HEK293 (cell line): Measurements from ENCODE around the gene POLR3E.

Experiments
- CTCF ChIA-PET: fragments of 350-600 bp; formaldehyde crosslinking; extraction: SDS; loops from one replicate; lab custom pipeline; 2021; ENCODE audit warnings: antibody characterized with exemption; lab: Yijun Ruan, JAX
- POLR2A ChIA-PET: fragments of 300-600 bp; formaldehyde crosslinking; extraction: SDS; loops from one replicate; lab custom pipeline; 2020; ENCODE audit warnings: antibody characterized with exemption, inconsistent platforms; lab: Yijun Ruan, JAX
- H3K27ac ChIP-seq: fragments of 200-500 bp; sonication (Bioruptor generic); 2 replicates; pipeline ENCODE4 v1.5.1; 2014; ENCODE audit warnings: low read depth, low read length, control low read depth, inconsistent platforms; ENCODE audit errors: extremely low read depth
- H3K36me3 ChIP-seq, 2 experiments: fragments of 200-500 bp in 1 of 2; sonication (Bioruptor generic) in 1 of 2; 1 replicate in 1 of 2; 2 replicates in 1 of 2; pipeline ENCODE4 v1.5.1; 2014 to 2017; ENCODE audit warnings: inconsistent platforms in 2 of 2, low read length in 2 of 2; ENCODE audit not compliant: control insufficient read depth in 2 of 2, insufficient read depth in 1 of 2
- H3K4me1 ChIP-seq: fragments of 200-500 bp; sonication (Bioruptor generic); 2 replicates; pipeline ENCODE4 v1.5.1; 2014; ENCODE audit warnings: mild to moderate bottlenecking, low read length, inconsistent platforms; ENCODE audit not compliant: control insufficient read depth, insufficient read depth
- H3K4me3 ChIP-seq: 2 replicates; pipeline ENCODE4 v1.5.1; 2011; ENCODE audit warnings: low read depth, mild to moderate bottlenecking, control low read depth, low read length, moderate library complexity
- H3K9me3 ChIP-seq: fragments of 200-500 bp; sonication (Bioruptor generic); 2 replicates; pipeline ENCODE4 v1.5.1; 2014; ENCODE audit warnings: low read depth, low read length, inconsistent platforms; ENCODE audit not compliant: control insufficient read depth, insufficient read depth
- GLIS2 ChIP-seq: fragments of 450-650 bp; formaldehyde crosslinking; IDR thresholded peaks from 2 replicates; pipeline ENCODE4 v1.5.1; 2016; ENCODE audit warnings: missing biosample characterization, missing genetic modification characterization
- INSM2 ChIP-seq: fragments of 450-650 bp; formaldehyde crosslinking; IDR thresholded peaks from 2 replicates; pipeline ENCODE4 v1.5.1; 2016; ENCODE audit warnings: missing biosample characterization, missing genetic modification characterization
- SP2 ChIP-seq: fragments of 450-650 bp; formaldehyde crosslinking; IDR thresholded peaks from 2 replicates; pipeline ENCODE4 v1.5.1; 2016; ENCODE audit warnings: missing biosample characterization, missing genetic modification characterization
- WT1 ChIP-seq: fragments of 450-650 bp; formaldehyde crosslinking; IDR thresholded peaks from 2 replicates; pipeline ENCODE4 v1.5.1; 2016; ENCODE audit warnings: missing biosample characterization, missing genetic modification characterization
- YY1 ChIP-seq: fragments of 450-650 bp; formaldehyde crosslinking; IDR thresholded peaks from 2 replicates; pipeline ENCODE4 v1.5.1; 2018; ENCODE audit warnings: missing biosample characterization, missing genetic modification characterization
- ZBTB48 ChIP-seq: fragments of 450-650 bp; formaldehyde crosslinking; IDR thresholded peaks from 2 replicates; pipeline ENCODE4 v1.5.1; 2016; ENCODE audit warnings: missing biosample characterization, missing genetic modification characterization
- ZNF114 ChIP-seq: fragments of 450-650 bp; formaldehyde crosslinking; IDR thresholded peaks from 2 replicates; pipeline ENCODE4 v1.5.0; 2017; ENCODE audit warnings: missing biosample characterization, missing genetic modification characterization
- ZNF138 ChIP-seq: fragments of 450-650 bp; formaldehyde crosslinking; IDR thresholded peaks from 2 replicates; pipeline ENCODE4 v1.5.1; 2016; ENCODE audit warnings: missing biosample characterization, missing genetic modification characterization, borderline replicate concordance
- ZNF146 ChIP-seq: fragments of 450-650 bp; formaldehyde crosslinking; IDR thresholded peaks from 2 replicates; pipeline ENCODE4 v1.5.1; 2016; ENCODE audit warnings: missing biosample characterization, missing genetic modification characterization
- ZNF221 ChIP-seq: fragments of 450-650 bp; formaldehyde crosslinking; IDR thresholded peaks from 2 replicates; pipeline ENCODE4 v1.5.1; 2017; ENCODE audit warnings: missing biosample characterization, missing genetic modification characterization, borderline replicate concordance
- ZNF341 ChIP-seq: fragments of 450-650 bp; formaldehyde crosslinking; IDR thresholded peaks from 2 replicates; pipeline ENCODE4; 2016; ENCODE audit warnings: low read depth, missing biosample characterization, missing genetic modification characterization
- ZNF362 ChIP-seq: fragments of 450-650 bp; formaldehyde crosslinking; IDR thresholded peaks from 2 replicates; pipeline ENCODE4 v1.5.1; 2016; ENCODE audit warnings: missing biosample characterization, missing genetic modification characterization
- ZNF37A ChIP-seq: fragments of 450-650 bp; IDR thresholded peaks from 2 replicates; pipeline ENCODE4 v1.5.1; 2018; ENCODE audit warnings: missing biosample characterization, missing genetic modification characterization
- ZNF596 ChIP-seq: fragments of 450-650 bp; IDR thresholded peaks from 2 replicates; pipeline ENCODE4 v1.5.0; 2018; ENCODE audit warnings: missing biosample characterization, mild to moderate bottlenecking, missing genetic modification characterization, moderate library complexity
- ZNF785 ChIP-seq: fragments of 450-650 bp; formaldehyde crosslinking; IDR thresholded peaks from 2 replicates; pipeline ENCODE4 v1.5.1; 2016; ENCODE audit warnings: missing biosample characterization, missing genetic modification characterization
- ZNF837 ChIP-seq: fragments of 450-650 bp; formaldehyde crosslinking; IDR thresholded peaks from 2 replicates; pipeline ENCODE4 v1.5.1; 2016; ENCODE audit warnings: missing biosample characterization, missing genetic modification characterization
- TF ChIP-seq, protein P1 (sequence below): fragments of 450-650 bp; formaldehyde crosslinking; IDR thresholded peaks from 2 replicates; pipeline ENCODE4 v1.5.1; 2017; ENCODE audit warnings: missing biosample characterization, missing genetic modification characterization
- TF ChIP-seq, protein P2 (sequence below): fragments of 450-650 bp; formaldehyde crosslinking; IDR thresholded peaks from 2 replicates; pipeline ENCODE4 v1.5.1; 2017; ENCODE audit warnings: missing biosample characterization, missing genetic modification characterization
- TF ChIP-seq, protein P3 (sequence below): fragments of 450-650 bp; formaldehyde crosslinking; IDR thresholded peaks from 2 replicates; pipeline ENCODE4 v1.5.1; 2017; ENCODE audit warnings: missing biosample characterization, missing genetic modification characterization

The POLR3E gene

GRCh38 chr16:22326369-22326652 lies 29.1 kb downstream of the POLR3E start:
- TF ChIP-seq ZNF138 (tag by site-specific recombination) (no peak), WT1 (tag by site-specific recombination) (no peak), ZNF114 (no peak), ZBTB48 (tag by site-specific recombination) (no peak), ZNF362 (no peak), ZNF221 (tag by site-specific recombination) (no peak), ZNF837 (tag by site-specific recombination) (no peak), ZNF596 (tag by site-specific recombination) (no peak), ZNF37A (tag by site-specific recombination) (no peak), GLIS2 (no peak), SP2 (tag by site-specific recombination) (no peak), ZNF341 (tag by site-specific recombination) (no peak), YY1 (tag by site-specific recombination) (no peak), ZNF785 (tag by site-specific recombination) (no peak), INSM2 (no peak), ZNF146 (tag by site-specific recombination) (no peak)
- TF ChIP-seq, protein P1, sequence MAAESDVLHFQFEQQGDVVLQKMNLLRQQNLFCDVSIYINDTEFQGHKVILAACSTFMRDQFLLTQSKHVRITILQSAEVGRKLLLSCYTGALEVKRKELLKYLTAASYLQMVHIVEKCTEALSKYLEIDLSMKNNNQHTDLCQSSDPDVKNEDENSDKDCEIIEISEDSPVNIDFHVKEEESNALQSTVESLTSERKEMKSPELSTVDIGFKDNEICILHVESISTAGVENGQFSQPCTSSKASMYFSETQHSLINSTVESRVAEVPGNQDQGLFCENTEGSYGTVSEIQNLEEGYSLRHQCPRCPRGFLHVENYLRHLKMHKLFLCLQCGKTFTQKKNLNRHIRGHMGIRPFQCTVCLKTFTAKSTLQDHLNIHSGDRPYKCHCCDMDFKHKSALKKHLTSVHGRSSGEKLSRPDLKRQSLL (tag by site-specific recombination) = no peak
- TF ChIP-seq, protein P2, sequence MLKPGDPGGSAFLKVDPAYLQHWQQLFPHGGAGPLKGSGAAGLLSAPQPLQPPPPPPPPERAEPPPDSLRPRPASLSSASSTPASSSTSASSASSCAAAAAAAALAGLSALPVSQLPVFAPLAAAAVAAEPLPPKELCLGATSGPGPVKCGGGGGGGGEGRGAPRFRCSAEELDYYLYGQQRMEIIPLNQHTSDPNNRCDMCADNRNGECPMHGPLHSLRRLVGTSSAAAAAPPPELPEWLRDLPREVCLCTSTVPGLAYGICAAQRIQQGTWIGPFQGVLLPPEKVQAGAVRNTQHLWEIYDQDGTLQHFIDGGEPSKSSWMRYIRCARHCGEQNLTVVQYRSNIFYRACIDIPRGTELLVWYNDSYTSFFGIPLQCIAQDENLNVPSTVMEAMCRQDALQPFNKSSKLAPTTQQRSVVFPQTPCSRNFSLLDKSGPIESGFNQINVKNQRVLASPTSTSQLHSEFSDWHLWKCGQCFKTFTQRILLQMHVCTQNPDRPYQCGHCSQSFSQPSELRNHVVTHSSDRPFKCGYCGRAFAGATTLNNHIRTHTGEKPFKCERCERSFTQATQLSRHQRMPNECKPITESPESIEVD = no peak
- TF ChIP-seq, protein P3, sequence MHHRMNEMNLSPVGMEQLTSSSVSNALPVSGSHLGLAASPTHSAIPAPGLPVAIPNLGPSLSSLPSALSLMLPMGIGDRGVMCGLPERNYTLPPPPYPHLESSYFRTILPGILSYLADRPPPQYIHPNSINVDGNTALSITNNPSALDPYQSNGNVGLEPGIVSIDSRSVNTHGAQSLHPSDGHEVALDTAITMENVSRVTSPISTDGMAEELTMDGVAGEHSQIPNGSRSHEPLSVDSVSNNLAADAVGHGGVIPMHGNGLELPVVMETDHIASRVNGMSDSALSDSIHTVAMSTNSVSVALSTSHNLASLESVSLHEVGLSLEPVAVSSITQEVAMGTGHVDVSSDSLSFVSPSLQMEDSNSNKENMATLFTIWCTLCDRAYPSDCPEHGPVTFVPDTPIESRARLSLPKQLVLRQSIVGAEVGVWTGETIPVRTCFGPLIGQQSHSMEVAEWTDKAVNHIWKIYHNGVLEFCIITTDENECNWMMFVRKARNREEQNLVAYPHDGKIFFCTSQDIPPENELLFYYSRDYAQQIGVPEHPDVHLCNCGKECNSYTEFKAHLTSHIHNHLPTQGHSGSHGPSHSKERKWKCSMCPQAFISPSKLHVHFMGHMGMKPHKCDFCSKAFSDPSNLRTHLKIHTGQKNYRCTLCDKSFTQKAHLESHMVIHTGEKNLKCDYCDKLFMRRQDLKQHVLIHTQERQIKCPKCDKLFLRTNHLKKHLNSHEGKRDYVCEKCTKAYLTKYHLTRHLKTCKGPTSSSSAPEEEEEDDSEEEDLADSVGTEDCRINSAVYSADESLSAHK (tag by site-specific recombination) = no peak
- Histone ChIP-seq H3K9me3 (no peaks in the 10 kb centered on the region), H3K4me1 (no peaks in the 10 kb centered on the region), H3K27ac (no peak overlapping the region), H3K36me3 (peaks cover 13 to 92% of the 10 kb centered on the region in 2 experiments; a peak in 2 of 3 replicates), H3K4me3 (no peak overlapping the region)
- ChIA-PET POLR2A (interaction anchor here (0.6 kb wide), 1 partner anchor 8 kb away, joined by 4 read pairs; no protein-coding TSS in a partner anchor), CTCF (no interaction called here)
